ENCODE data around the gene BRWD1. TPM values are rescaled to one million over a fixed set of nuclear protein-coding genes. Genes with fewer than 3 reads are reported as not detected.

The BRWD1 gene
- total and polyA plus RNA-seq, 2 experiments from 2014 or later: 35.2 to 75.5 TPM

- TF ChIP-seq CTCF (conservative IDR thresholded peaks at IDR 0.05; ENCODE audit: low read depth in 2 of 2) (no peak), ETS1 (IDR thresholded peaks at IDR 0.05) (no peak), REST (IDR thresholded peaks at IDR 0.05; ENCODE audit: unreplicated experiment) (no peak), EZH2 (IDR thresholded peaks at IDR 0.05; ENCODE audit: low read depth, unreplicated experiment) (no peak), NANOG (IDR thresholded peaks at IDR 0.05; ENCODE audit: borderline replicate concordance) (no peak), JUNB (IDR thresholded peaks at IDR 0.05; ENCODE audit: unreplicated experiment) (no peak)
Measured at GRCh38 chr21:39316729-39317128, 3.3 kb upstream of the BRWD1 start (continued).

GRCh38 chr21:39315603-39316445 lies 2.4 kb upstream of the BRWD1 start:
- Mint-ChIP-seq H3K36me3 (ENCODE audit: low read depth) (peaks cover 15% of the 10 kb centered on the region), H3K9me3 (peaks cover 3% of the 10 kb centered on the region; the same call in 1 of the 3 replicates), H3K27ac (no peak overlapping the region), H3K4me3 (no peak overlapping the region), H3K27me3 (ENCODE audit: insufficient read depth, low read depth, poor library complexity) (peaks cover 11% of the 10 kb centered on the region), H3K4me1 (peaks cover 14% of the 10 kb centered on the region)
- Histone ChIP-seq H3K79me2 (replicated peaks; ENCODE audit: insufficient read depth) (peaks cover 14% of the 10 kb centered on the region), H3F3A (replicated peaks; ENCODE audit: low read depth) (peaks cover 4% of the 10 kb centered on the region; the same call in 1 of the 2 replicates), H3K27me3 (ENCODE audit: insufficient read depth) (no peaks in the 10 kb centered on the region), H3K4me3 (no peak overlapping the region), H3K4me2 (no peak overlapping the region), H4K20me1 (replicated peaks; ENCODE audit: insufficient read depth) (peaks cover 13% of the 10 kb centered on the region), H2AFZ (no peak overlapping the region), H3K9me2 (ENCODE audit: insufficient read depth) (no peaks in the 10 kb centered on the region), H3K27ac (ENCODE audit: low read depth) (no peak overlapping the region), H3K4me1 (ENCODE audit: insufficient read depth) (peaks cover 10% of the 10 kb centered on the region), H3K36me3 (ENCODE audit: insufficient read depth) (peaks cover 11% of the 10 kb centered on the region; the same call in 1 of the 2 replicates)
- no peak for ATAC-seq
- DNase-seq (ENCODE audit: low spot score): no peak
- TF ChIP-seq REST (IDR thresholded peaks at IDR 0.05; ENCODE audit: unreplicated experiment) (no peak), CTCF (conservative IDR thresholded peaks at IDR 0.05; ENCODE audit: low read depth in 2 of 2) (no peak)

All from GM23338 (cell line).